ENCODE measurements around the gene ZNF326.

The ZNF326 gene

GRCh38 chr1:89994805-89995597 is at the start of gene ZNF326:
Gene ZNF326 (plus strand): TSS chr1:89995110. CDS start chr1:89995258, 148 bp downstream.
- DNase-seq, result peak; percentile 97

DNA sequence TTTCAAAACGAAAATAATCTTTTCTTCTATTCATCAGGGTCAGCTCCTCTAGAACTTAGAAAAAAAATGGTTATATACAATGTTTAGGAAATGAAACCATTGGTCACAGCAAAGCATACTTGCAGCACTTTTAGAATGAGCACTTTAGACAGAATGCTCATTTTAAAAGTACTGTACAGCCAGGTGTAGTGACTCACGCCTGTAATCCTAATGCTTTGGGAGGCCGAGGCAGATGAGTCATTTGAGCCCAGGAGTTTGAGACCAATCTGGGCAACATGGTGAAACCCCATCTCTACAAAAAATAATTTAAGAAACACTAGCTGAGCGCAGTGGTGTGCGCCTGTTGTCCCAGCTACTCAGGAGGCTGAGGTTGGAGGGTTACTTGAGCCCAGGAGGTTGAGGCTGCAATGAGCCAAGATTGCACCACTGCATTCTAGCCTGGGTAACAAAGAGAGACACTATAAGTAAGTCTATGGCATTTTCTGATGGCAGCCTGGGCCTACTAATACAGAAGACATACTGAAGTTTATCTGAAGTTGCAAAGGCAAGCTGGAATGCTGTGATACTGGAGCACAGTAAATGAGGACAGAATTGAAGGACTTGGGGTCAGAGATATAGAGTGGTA is 48.9 kb upstream of the ZNF326 start:
- DNase-seq, result peak; percentile 45

DNA sequence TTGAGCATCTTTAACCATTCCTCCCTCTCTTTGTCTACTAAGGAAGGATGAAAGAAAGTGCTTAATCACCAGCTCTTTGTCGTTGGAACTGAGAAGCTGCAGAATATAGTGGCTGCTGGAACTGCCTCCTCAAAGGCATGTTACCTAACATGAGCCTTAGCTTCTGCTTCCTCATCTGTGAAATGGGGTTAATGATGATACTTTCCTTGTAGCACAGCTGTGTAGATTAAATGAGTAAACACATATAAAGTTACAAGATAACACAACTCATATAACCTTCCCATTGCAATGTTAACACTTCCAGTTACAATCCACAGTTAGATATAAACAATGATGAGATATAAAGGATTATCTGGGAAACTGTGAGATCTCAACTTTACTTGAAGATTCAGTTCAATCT is 48.4 kb upstream of the ZNF326 start:
- DNase-seq, result no peak

GRCh38 chr1:89948722-89949345 is 46.1 kb upstream of the ZNF326 start:
- no peak for DNase-seq

- no peak for DNase-seq
These were observed 44.8 kb upstream of the ZNF326 start for GRCh38 chr1:89949991-89950624.

DNA sequence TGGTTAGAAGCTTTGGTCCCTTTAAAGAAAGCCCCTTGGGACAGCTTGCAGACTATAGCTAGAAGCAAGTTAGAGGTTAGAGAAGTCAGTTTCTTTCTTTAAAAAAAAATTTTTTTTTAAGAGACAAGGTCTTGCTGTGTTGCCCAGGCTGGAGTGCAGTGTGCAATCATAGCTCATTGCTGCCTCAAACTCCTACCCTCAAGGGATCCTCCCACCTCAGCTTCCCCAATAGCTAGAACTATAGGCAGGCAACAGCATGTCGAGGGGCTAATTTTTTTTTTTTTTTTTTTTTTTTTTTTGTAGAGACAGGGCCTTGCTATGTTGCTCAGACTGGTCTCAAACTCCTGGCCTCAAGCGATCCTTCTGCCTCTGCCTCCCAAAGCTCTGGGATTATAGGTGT is 44.2 kb upstream of the ZNF326 start:
- DNase-seq, result no peak

GRCh38 chr1:89951766-89952604 is 42.9 kb upstream of the ZNF326 start:
- peak; percentile 86 for DNase-seq

DNA sequence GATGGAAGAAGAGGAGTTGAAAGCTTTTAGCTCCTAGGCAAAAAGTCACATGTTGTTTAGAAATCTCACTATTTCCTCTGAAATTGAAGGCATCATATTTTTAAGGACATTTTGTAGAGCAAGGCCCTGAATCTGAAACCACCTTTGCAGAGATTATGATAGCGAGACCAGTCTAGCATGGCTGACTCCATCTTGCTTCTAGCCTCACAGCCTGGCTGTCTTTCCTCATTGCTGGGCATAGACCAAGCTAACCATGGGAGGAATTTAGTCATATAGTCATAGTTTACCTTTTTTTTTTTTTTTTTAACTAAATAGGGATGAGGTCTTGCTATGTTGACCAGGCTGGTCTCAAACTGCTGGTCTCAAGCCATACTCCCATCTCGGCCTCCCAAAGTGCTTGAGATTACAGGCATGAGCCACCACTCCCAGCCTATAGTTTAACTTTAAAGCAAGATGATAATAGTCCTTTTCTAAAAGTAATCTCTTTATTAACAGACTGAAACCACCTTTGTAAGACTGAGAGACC is 42.2 kb upstream of the ZNF326 start:
- no peak for DNase-seq

DNA sequence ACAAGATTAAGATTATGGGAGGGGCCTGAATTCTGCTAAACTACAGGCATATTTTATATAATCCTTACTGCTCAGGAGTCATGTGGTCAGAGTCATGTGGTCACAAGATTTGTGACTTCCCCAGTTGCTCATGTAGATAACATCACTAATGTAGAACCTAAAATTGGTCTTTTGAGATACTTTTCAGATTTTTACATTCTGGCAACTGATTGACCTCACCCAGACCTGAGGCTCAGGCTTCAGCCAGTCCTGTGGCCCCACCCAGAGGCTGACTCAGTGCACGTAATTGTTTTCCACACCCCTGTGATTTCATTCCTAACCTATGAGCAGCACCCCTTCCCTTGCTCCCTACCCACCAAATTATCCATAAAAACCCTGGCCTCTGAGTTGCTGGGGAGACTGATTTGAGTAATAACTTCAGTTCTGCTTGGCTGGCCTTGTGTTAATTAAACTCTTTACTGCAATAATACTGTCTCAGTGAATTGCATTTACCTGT is 41.7 kb upstream of the ZNF326 start:
- peak; percentile 87 for DNase-seq

DNA sequence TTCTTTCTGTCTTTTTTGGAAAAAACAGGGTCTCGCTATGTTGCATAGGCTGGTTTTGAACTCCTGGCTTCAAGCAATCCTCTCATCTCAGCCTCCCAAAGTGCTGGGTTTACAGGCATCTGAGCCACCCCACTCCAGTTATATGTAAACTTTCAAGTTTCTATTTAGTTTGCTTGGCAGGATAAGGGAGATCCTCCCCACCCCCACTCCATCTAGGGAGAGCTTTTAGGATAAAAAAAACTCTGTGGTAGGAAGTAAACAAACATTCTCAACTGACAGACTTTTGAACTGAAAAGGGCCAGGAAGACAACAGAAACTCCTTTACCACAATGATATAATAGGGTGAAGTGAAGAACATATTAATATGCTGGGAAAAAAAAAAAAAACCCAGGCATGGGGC is 41.0 kb upstream of the ZNF326 start:
- DNase-seq, result no peak

- peak; percentile 24 for DNase-seq
These were observed 40.5 kb upstream of the ZNF326 start for GRCh38 chr1:89954401-89954800.

GRCh38 chr1:89955311-89956205 is 39.4 kb upstream of the ZNF326 start:
- DNase-seq, result no peak

GRCh38 chr1:89957107-89957506 is 37.8 kb upstream of the ZNF326 start:
- DNase-seq, result no peak

DNA sequence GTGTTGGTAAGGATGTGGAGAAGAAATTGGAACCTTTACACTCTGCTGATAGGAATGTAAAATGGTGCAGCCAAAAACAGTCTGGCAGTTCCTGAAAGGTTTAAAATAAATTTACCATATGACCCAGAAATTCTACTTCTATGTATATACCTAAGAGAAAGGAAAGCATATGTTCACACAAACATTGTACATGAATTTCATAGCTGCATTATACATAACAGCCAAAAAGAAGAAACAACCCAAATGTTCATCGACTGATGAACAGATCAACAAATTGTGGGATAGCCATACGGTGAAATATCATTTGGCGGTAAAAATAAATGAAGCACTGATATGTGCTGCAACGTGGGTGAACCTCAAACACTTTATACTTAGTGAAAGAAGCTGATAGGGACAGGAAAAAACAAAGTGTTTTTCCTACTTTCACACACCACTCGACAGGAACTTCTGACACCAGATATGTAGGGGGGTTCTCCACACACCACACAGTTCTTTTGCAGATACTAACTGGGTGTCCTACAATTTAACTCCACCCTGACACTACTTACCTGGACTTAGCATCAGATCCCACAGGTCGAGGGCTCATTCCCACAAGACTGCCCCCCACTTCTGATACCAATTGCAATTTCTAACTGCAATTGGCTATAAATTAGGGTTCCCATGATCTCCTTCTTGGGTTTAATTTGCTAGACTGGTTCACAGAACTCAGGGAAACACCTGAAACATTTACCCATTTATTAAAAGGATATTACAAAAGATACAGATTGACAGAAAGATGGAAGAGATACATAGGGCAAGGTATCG is 35.9 kb upstream of the ZNF326 start:
- no peak for DNase-seq

DNA sequence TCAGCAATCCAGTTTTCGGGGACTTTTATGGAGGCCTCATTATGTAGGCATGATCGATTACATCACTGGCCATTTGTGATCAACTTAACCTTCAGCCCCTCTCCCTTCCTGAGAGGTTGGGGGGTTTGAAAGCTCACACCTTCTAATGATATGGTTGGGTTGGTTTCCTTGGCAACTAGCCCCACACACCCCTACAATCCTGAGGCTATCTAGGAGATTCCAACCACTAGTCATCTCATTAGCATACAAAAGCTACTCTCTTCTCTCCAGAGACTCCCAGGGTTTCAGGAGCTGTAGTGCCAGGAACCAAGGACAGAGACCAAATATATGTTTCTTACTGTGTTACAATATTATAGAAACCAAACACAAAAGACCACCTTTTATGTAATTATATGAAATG is 35.2 kb upstream of the ZNF326 start:
- no peak for DNase-seq

- DNase-seq, result peak; percentile 46
These were observed 32.7 kb upstream of the ZNF326 start for GRCh38 chr1:89962024-89962741.

DNA sequence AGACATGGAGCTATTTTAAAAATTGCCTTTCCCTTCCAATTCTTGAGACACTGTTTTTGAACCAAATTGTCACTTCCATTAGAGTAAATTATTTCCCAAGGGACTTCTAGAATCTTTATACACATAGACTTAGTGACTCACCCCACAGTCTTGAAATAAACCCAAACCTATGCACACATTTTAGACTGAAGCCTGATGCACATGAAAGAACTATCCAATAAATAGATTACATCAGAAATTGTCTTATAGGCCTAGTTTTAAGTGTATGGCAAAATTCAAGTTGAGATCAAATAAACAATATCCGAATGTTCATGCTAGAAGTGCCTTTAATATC is 32.2 kb upstream of the ZNF326 start:
- DNase-seq, result peak; percentile 69

DNA sequence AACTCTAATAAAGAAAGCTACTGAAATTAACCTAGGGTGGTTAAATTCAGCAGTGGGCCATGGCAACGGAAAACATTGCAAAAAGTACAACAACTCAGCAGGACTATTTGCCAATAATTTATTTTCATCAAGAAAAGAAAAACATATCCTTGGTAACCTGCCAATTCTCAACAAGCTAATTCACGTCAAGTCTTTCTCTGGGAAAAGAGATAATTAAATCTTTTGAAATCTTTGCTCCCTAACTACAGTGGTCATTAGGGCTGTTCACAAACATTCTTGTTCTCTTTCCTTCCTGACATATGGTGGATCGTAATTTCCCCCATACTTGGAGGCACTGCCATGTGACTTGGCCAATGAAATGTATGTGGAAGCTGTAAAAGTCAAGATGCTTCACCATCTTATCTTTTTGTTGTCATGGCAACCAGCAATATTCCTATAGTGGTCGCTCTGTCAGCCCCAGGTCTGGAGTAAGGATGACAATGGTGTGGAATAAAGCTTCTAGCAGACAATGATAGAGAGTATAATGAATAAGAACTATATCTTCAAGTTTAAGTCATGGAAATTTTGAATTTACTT is 29.6 kb upstream of the ZNF326 start:
- no peak for DNase-seq

- no peak for DNase-seq
These were observed 28.3 kb upstream of the ZNF326 start for GRCh38 chr1:89966656-89967055.

Data from fibroblast of upper back skin (primary cell).